DMS79 (cell line): ENCODE results near the gene DNAJC30.

Experiments used
- DNase-seq: peaks from one replicate; lab custom pipeline; 2025; lab: John Stamatoyannopoulos, UW

DNAJC30 gene

DNA sequence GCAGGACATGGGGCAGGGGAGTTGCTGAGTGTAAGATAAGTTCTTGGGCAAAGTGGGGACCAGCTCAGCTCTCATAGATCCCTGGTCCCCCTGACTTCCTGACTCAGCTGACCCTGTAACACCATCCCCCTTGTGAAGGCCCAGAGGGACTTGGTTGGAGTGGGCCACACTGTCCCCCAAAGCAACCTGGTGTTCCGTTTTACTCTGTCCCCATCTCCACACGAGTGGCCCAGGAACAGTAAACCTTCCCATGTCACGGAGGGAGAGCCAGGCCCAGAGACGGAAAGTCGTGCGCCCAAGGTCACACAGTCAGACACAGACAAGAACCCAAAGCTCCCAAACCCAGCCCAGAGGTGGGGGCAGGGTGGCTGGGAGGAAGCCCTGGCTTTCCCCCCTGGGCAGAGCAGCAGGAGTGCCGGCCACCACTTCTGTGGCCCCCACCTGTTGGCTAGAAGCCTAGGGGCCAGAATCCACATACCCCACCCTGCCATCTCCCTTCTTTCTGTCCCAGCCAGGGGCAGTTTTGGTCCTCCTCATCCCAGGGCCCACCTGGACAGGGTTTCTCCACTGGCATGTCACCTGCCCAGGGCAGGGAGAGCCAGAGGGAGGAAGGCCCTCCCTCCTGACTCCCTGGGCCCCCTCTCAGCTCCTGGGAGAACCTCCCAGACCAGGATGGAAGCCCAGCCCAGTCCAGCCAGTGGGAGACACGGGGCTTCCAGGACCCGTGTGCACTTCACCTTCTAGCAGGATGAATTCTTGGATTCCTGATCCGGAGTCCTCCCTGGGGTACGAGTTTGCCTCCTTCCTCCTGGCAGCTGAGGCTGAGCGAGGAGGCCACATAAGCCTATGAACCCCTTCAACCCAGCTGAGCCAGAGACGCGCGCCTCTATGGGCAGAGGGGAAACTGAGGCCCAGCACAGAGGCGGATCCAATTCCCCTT lies 36.2 kb downstream of the DNAJC30 start:
- DNase-seq: no peak

- DNase-seq: no peak
These were observed 37.5 kb downstream of the DNAJC30 start for GRCh38 chr7:73645643-73646174.

- no peak for DNase-seq
These were observed 38.5 kb downstream of the DNAJC30 start for GRCh38 chr7:73644688-73645286.

DNA sequence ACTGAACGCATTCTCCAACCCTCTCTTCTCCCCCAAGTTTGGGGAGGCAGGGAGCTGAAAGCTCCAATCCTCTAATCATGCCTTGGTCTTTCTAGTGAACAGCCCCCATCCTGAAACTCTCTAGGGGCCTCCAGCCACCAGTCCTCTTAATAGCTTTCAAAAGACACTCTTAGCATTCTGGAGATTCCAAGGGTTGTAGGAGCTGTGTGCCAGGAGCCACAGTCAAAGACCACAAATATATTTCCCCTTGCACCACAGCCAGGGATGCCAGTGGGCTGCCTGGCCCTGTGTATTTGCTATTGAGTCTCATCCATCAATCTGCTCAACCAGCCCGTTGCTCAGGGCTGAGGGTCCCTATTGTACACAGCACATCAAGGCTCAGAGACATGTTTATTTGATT lies 40.4 kb downstream of the DNAJC30 start:
- no peak for DNase-seq

GRCh38 chr7:73638911-73639310 lies 44.3 kb downstream of the DNAJC30 start:
- DNase-seq: no peak

- no peak for DNase-seq
These were observed 47.6 kb downstream of the DNAJC30 start for GRCh38 chr7:73635428-73636200.

DNA sequence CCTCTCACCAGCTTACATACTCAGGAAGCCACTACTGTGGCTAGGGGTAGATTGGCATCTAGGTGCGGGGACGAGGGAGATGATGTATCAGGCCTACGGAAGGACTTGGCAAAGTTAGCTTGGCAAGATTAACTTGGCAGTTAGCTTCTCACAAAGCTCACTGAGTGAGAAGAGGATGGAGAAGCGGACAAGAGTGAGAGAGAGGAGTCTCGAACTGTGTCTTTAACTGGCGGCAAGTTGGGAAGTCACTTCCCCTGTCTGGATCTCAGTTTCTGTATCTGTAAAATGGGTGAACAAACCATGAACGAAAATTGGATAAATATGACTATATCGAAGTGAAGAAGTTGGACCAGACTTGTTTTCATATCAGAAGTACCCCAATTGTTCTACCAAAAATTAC lies 49.4 kb downstream of the DNAJC30 start:
- DNase-seq: no peak

DNA sequence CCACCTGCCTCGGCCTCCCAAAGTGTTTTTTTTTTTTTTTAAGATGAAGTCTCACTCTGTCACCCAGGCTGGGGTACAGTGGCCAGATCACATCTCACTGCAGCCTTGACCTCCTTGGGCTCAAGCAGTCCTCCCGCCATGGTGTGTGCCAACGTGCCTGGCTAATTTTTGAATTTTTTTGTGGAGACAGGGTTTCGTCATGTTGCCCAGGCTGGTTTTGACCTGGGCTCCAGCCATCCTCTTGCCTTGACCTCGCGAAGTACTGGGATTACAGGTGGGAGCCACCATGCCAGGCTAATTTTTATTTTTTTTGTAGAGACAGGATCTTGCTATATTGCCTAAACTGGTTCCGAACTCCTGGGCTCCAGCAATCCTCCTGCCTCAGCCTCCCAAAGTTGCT lies 49.9 kb downstream of the DNAJC30 start:
- no peak for DNase-seq

GRCh38 chr7:73631558-73631957 lies 51.7 kb downstream of the DNAJC30 start:
- no peak for DNase-seq
